ENCODE data around the gene MIOX.
A peak's percentile ranks its signal among the peaks of the same experiment; 100 is the strongest.
"Not testable (repeated sequence)": the region's sequence is repeated elsewhere in the genome, so short reads cannot be mapped to it uniquely, and the experiment has no call there.

The MIOX gene

GRCh38 chr22:50498322-50498890, 11.7 kb downstream of the MIOX start:
- DNase-seq = peak; percentile 48

DNA sequence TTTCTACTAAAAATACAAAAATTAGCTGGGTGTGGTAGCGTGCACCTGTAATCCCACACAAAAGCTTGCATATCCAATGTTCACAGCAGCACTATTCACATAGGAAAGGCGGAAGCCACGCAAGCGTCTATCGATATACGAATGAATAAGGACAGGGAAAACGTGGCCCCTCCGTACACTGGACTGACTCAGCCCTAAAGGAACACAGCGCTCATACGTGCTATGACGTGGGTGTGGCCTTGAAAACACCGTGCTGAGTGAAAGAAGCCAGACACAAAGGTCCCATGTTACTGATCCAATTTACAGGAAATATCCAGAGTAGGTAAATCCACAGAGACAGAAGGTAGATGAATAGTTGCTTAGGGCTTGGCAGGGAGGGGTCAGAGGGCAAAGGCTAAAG, 13.8 kb downstream of the MIOX start:
- DNase-seq = no peak

DNA sequence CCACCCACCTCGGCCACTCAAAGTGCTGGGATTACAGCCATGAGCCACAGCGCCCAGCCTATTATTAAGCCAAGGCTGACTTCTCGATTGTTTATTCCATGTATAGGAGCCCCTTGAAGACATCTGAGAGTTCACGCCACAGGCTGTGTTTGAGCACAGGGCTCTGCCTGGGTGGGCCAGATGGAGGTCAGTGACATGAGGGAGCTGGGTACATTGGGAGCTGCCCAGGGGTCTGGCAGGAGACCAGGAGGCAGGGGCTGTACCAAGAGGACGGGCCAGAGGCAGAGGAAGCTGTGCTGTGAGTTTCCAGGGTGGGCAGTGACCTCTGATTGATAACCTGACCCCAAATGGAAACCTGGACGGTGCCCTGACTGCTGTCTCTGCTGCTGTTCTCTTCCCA, 15.4 kb downstream of the MIOX start:
- no peak for DNase-seq

DNA sequence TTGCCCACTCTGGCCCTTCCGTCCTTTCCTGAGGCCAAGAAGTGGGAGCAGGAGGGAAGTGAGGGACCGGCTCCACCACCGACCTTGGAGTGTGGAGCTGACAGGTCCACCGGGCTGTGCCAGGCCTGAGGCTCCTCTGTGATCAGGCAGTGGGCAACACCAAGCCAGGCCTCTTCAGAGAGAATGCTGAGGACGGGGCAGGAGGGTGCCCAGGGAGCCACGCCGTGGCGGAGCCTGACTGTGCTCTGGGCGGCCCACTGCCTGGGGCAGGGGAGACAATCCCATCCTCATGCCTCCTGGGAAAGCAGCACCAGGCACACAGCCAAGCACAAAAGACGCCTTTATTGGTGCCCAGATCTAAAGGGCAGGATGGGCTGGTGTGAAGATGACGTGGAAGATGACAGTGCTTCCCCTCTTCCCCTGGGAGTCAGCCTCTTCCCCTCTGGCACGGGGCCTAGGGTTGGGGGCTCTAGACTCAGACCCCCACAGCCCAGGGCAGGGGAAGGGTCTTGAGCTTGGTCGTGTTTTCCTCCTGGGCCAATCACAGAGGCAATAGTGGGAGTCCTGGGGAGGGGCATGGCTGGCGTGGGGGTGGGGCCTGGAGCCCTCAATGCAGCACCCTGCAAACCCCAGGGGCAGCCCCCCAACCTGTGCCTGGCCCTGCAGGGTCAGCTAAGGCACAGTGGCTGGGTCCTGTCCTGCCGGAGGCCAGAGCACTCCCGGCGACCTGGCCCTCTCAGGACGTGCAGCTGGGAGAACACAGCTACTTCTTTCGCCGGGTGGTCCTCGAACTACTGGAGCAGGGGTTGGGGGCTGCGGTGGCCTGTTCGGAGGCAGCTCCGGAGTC, 16.2 kb downstream of the MIOX start:
- no peak for DNase-seq

DNA sequence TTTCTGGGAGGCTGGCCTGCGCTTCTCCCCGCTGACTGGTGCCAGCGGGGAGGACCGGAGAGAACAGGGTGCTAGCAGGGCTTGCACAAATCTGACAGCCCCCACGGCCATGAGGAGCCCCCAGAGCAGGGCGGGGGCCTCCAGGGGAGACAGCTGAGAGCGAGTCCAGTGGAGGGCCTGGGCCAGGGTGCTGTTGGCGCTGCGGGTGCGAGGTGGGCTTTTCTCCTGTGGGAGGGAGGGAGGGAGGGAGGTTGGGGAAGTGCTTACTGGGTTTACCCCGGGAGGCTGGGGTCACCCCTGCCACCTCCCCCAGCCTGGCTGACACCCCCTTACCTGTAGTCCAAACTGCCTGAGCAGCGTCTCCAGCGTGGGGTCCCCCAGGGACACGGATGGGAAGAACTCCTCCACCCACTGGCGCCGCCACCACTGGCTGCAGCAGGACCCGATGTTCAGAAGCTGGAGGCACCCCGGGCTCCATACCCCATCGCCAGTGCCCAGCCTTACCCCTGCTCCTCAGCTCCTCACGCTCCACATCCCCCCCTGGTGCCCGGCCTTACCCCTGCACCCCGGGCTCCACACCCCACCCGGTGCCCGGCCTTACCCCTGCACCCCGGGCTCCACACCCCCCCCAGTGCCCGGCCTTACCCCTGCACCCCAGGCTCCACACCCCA, 17.0 kb downstream of the MIOX start:
- no peak for DNase-seq

- no peak for DNase-seq
These were observed 17.9 kb downstream of the MIOX start for GRCh38 chr22:50504369-50505211.

GRCh38 chr22:50505276-50505775, 18.7 kb downstream of the MIOX start:
- no peak for DNase-seq

- no peak for DNase-seq
These were observed 19.3 kb downstream of the MIOX start for GRCh38 chr22:50505776-50506610.

GRCh38 chr22:50506611-50507420, 20.2 kb downstream of the MIOX start:
- DNase-seq = no peak

DNA sequence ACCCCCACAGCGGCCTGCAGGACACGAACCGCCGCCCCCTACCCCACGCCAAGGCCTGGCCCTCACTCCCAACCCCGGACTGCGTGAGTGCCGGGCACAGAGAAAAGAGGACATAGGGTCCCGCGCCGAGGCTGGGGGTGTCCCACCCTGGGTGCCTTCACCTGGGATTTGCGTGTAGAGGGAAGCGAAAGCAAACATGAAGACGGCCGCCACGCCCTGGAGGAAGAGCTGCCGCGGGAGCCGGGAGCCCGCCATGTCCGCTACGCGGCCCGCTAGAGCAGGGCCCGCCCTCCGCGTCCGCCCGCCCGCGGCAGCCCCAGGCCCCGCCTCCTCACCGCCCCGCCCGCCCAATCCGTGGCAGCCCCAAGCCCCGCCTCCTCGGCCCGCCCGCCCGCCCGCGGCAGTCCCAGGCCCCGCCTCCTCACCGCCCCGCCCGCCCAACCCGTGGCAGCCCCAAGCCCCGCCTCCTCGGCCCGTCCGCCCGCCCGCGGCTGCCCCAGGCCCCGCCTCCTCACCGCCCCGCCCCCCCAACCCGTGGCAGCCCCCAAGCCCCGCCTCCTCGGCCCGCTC, 20.8 kb downstream of the MIOX start, which contains the start of gene LMF2:
LMF2 (minus strand) TSS at position 282 of the 570 bp plus-strand sequence; CDS start at position 255, 27 bp downstream.
- no peak for DNase-seq

GRCh38 chr22:50507991-50508884, 21.6 kb downstream of the MIOX start, which contains the start of gene NCAPH2:
TSS of gene NCAPH2 (plus strand) at chr22:50508224. CDS start at chr22:50508338, 114 bp downstream.
- DNase-seq = peak; percentile 93

DNA sequence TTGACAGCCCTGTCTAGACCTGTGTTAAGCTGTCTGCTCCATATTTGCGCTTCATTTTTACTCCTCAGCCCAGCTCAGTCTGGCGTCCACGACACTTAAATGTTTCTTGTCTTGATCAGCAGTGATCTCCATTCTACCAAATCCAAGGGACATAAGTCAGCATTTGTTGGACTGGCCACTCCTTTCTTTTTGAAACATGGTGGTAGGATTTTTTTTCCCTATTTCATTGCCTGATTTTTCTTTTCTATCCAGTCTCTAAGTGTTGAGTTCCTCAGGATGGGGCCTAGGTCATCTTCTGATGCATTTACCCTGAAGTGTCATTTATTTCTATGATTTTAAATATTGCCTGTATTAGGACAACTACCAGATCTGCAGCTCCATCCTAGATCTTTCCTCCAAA, 22.2 kb downstream of the MIOX start:
- no peak for DNase-seq

- DNase-seq = no peak
These were observed 26.5 kb downstream of the MIOX start for GRCh38 chr22:50513175-50513574.

- no peak for DNase-seq
These were observed 29.4 kb downstream of the MIOX start for GRCh38 chr22:50516068-50516467.

DNA sequence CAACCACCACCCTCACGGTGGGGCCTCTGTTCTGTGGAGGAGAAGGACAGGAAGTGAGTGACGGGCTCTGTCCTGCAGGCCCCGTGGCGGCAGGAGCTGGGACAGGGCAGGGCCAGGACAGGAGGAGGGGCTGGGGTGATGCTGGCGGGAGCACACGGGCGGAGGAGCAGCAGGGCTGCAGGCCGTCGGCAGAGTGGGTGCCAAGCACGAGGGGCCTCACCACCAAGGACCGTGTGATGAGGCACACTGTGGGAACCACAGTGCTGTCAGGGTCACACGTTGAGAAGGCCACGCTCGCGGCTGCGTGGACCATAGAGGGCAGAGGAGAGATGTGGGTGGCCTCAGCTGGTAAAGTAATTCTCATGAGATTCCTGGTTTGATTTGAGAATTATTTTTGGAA, 30.2 kb downstream of the MIOX start:
- DNase-seq = no peak

DNA sequence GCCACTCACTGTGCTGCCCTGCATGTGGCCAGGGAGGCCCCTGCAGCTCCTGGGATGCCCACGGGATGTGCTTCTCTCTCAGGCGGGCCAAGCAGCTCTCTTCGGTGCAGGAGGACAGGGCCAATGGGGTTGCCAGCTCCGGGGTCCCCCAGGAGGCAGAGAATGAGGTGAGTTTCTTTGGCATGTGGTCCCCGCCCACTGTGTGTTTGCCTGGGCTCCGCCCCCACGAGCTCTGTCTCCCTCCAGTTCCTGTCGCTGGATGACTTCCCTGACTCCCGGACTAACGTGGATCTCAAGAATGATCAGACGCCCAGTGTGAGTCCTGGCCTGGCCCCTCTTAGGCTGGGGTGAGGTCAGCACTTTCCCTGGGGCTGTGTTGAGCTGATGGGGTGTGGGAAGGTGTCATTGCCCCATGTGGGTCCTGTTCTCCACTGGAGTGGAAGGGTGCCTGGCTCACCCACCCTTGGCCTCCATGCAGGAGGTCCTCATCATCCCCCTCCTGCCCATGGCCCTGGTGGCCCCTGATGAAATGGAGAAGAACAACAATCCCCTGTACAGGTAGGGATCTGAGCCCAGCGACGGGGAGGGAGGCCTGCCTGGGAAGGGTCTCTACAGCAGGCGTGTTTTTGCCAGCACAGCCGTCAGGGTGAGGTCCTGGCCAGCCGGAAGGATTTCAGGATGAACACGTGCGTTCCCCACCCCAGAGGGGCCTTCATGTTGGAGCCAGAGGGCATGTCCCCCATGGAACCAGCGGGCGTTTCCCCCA, 31.0 kb downstream of the MIOX start:
- DNase-seq = no peak

DNA sequence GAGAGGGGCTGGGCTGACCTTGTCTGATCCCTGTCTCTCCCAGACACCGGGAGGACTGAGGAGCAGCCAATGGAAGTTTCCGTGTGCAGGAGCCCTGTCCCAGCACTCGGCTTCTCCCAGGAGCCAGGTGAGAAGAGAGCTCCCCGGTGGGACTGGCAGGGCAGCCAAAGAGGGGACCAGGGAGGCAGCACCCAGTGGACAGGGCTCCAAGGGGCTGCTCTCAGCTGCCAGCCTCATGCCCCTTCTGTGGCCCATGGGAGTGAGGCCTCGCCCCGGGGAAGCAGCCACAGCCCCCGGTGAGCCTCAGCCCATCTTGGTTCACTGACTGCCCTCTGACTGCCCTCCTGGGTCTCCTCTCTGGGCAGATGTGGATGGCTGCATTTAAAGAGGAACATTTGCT, 31.9 kb downstream of the MIOX start:
- no peak for DNase-seq

DNA sequence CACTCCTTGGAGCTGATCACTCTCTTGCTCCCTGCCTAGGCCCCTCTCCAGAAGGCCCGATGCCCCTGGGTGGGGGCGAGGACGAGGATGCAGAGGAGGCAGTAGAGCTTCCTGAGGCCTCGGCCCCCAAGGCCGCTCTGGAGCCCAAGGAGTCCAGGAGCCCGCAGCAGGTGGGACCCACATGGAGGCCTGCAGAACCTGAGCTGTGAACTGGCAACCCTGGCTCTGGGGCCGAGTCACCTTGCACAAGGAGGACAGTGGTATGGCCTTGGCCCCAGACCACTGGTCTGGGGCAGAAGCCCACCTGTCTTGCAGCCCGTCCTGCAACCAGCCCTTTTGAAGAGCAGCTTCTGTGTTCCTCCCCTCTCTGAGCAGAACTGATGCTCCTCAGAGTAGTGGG, 32.5 kb downstream of the MIOX start:
- no peak for DNase-seq

GRCh38 chr22:50520184-50520583, 33.5 kb downstream of the MIOX start:
- not testable (repeated sequence) for DNase-seq

All from NCI-H1048 (cell line).